CD4-positive, alpha-beta T cell (primary cell): ENCODE results near the gene KRTAP5-6. TPM values are rescaled to one million over a fixed set of nuclear protein-coding genes. Genes with fewer than 3 reads are reported as not detected.

Experiments used
- ATAC-seq: fragments of 200-7000 bp; cut with Tn5 transposase; one replicate; pipeline ENCODE4 v1.10.0; 2022; ENCODE audit warnings: mild to moderate bottlenecking; ENCODE audit not compliant: poor library complexity
- CTCF ChIA-PET: fragments of 350-600 bp; sonication (Branson Sonifier 250); formaldehyde crosslinking; loops from one replicate; lab custom pipeline; 2021; ENCODE audit warnings: antibody characterized with exemption, inconsistent platforms; lab: Charles Lee
- POLR2A ChIA-PET: fragments of 350-600 bp; sonication (Branson Sonifier 250); formaldehyde crosslinking; loops from one replicate; lab custom pipeline; 2021; ENCODE audit warnings: antibody characterized with exemption, inconsistent platforms; lab: Charles Lee
- DNase-seq, 14 experiments: peaks; one replicate each; pipeline ENCODE4 v3.0.0-alpha.2; 2013 to 2020; ENCODE audit warnings: mixed read lengths in 2 of 14
- H3K27ac ChIP-seq, 2 donors: one replicate each; pipeline versions ENCODE4 v1.5.1 to v1.7.0; 2013; ENCODE audit warnings: low read length in 2 of 2, low read depth in 1 of 2, mild to moderate bottlenecking in 1 of 2
- H3K27me3 ChIP-seq, 2 experiments: 1 replicate in 1 of 2; 2 replicates in 1 of 2; pipeline versions ENCODE4 v1.6.1 to v1.7.0; 2013; ENCODE audit warnings: low read length in 2 of 2, control low read depth in 1 of 2, mild to moderate bottlenecking in 1 of 2, moderate library complexity in 1 of 2; ENCODE audit not compliant: insufficient read depth in 2 of 2, control insufficient read depth in 1 of 2
- H3K36me3 ChIP-seq: one replicate; pipeline ENCODE4 v1.6.1; 2013; ENCODE audit warnings: low read length, control low read depth; ENCODE audit not compliant: insufficient read depth
- H3K4me1 ChIP-seq: one replicate; pipeline ENCODE4 v1.6.1; 2013; ENCODE audit warnings: low read length, control low read depth; ENCODE audit not compliant: insufficient read depth
- H3K4me3 ChIP-seq: one replicate; pipeline ENCODE4 v1.5.1; 2013; ENCODE audit warnings: mild to moderate bottlenecking, low read length, moderate library complexity
- H3K9me3 ChIP-seq, 2 experiments: 1 replicate in 1 of 2; 2 replicates in 1 of 2; pipeline versions ENCODE4 v1.6.1 to v1.7.0; 2013; ENCODE audit warnings: low read length in 2 of 2, mild to moderate bottlenecking in 2 of 2, control low read depth in 1 of 2, moderate library complexity in 1 of 2; ENCODE audit not compliant: control insufficient read depth in 1 of 2, insufficient read depth in 1 of 2
- H3K27ac Mint-ChIP-seq: one replicate; pipeline ENCODE4 v1.8.0; 2020; ENCODE audit warnings: mixed read lengths
- H3K27me3 Mint-ChIP-seq: one replicate; pipeline ENCODE4 v1.8.0; 2021; ENCODE audit warnings: mixed read lengths
- H3K36me3 Mint-ChIP-seq: one replicate; pipeline ENCODE4 v1.8.0; 2021; ENCODE audit warnings: low read depth, mixed read lengths
- H3K4me1 Mint-ChIP-seq: one replicate; pipeline ENCODE4 v1.8.0; 2021; ENCODE audit warnings: low read depth, mixed read lengths
- H3K4me3 Mint-ChIP-seq: one replicate; pipeline ENCODE4 v1.8.0; 2020; ENCODE audit warnings: mild to moderate bottlenecking, mixed read lengths
- H3K9me3 Mint-ChIP-seq: one replicate; pipeline ENCODE4 v1.8.0; 2020; ENCODE audit warnings: mixed read lengths
- CTCF ChIP-seq: fragments of 200-600 bp; IDR thresholded peaks from one replicate; pipeline ENCODE4 v1.8.0; 2022; ENCODE audit warnings: antibody characterized with exemption, mild to moderate bottlenecking
- intact Hi-C, 2 experiments: fragments of 100-400 bp; cut with DNase I in 1 of 2; cut with micrococcal nuclease in 1 of 2; formaldehyde crosslinking; loops; one replicate each; pipeline versions ENCODE4 v1.15.1 to v1.9.0; 2023 to 2025; cut with DNase I, micrococcal nuclease
- total RNA-seq, 174 experiments: library from RNA in 2 of 174; stranded (reverse) in 2 of 174; gene quantifications; one replicate each; pipeline ENCODE4 v1.2.3 and lab custom pipeline; 2021 to 2026

The KRTAP5-6 gene
- total RNA-seq, 2 experiments from 2014 or later: not detected

GRCh38 chr11:1654388-1655167, 42.4 kb upstream of the KRTAP5-6 start:
- peaks cover 5% of the 10 kb centered on the region for H3K4me1 Mint-ChIP-seq
- DNase-seq: no peak
- H3K4me3 Mint-ChIP-seq: no peak overlapping the region
- POLR2A ChIA-PET: no interaction called here
- no peak overlapping the region for H3K4me3 ChIP-seq
- peaks cover 0 to 4% of the 10 kb centered on the region in 2 experiments for H3K9me3 ChIP-seq
- H3K36me3 Mint-ChIP-seq: no peaks in the 10 kb centered on the region
- peaks cover 13% of the 10 kb centered on the region for H3K4me1 ChIP-seq
- TF ChIP-seq CTCF: no peak
- H3K27ac Mint-ChIP-seq: no peak overlapping the region
- no peak overlapping the region for H3K27ac ChIP-seq
- H3K27me3 Mint-ChIP-seq: peaks cover 15% of the 10 kb centered on the region
- intact Hi-C loops: loop anchor here in 1 of 2 experiments (5.0 kb wide), 1 partner anchor 38 kb away; no protein-coding TSS in a partner anchor
- CTCF ChIA-PET: no interaction called here
- no peaks in the 10 kb centered on the region for H3K9me3 Mint-ChIP-seq
- no peak for ATAC-seq
- H3K36me3 ChIP-seq: no peaks in the 10 kb centered on the region
- H3K27me3 ChIP-seq: peaks cover 0 to 1% of the 10 kb centered on the region in 2 experiments

- Mint-ChIP-seq H3K27ac (no peak overlapping the region), H3K9me3 (no peaks in the 10 kb centered on the region), H3K36me3 (no peaks in the 10 kb centered on the region), H3K27me3 (peaks cover 23% of the 10 kb centered on the region), H3K4me3 (no peak overlapping the region), H3K4me1 (peaks cover 14% of the 10 kb centered on the region)
- H3K4me1 ChIP-seq: peaks cover 15% of the 10 kb centered on the region
- H3K27ac ChIP-seq: no peak overlapping the region
- ChIA-PET CTCF (no interaction called here), POLR2A (no interaction called here)
- ATAC-seq (no peak), DNase-seq (no peak)
- TF ChIP-seq CTCF: no peak
- no peak overlapping the region for H3K4me3 ChIP-seq
- H3K36me3 ChIP-seq: no peaks in the 10 kb centered on the region
- intact Hi-C loops: no loop called here
- H3K27me3 ChIP-seq: peaks cover 0 to 8% of the 10 kb centered on the region in 2 experiments
- H3K9me3 ChIP-seq: peaks cover 0 to 4% of the 10 kb centered on the region in 2 experiments
These were observed 41.6 kb upstream of the KRTAP5-6 start for GRCh38 chr11:1655168-1656060.

GRCh38 chr11:1656061-1656441, 40.9 kb upstream of the KRTAP5-6 start:
- Mint-ChIP-seq H3K27me3 (peaks cover 25% of the 10 kb centered on the region), H3K4me1 (peaks cover 16% of the 10 kb centered on the region)
- H3K27me3 ChIP-seq: peaks cover 0 to 8% of the 10 kb centered on the region in 2 experiments

More at GRCh38 chr11:1656061-1656441, 40.9 kb upstream of the KRTAP5-6 start:
- Histone ChIP-seq H3K4me1 (peaks cover 15% of the 10 kb centered on the region), H3K4me3 (no peak overlapping the region), H3K36me3 (no peaks in the 10 kb centered on the region), H3K9me3 (peaks cover 0 to 4% of the 10 kb centered on the region in 2 experiments), H3K27ac (no peak overlapping the region)
- Mint-ChIP-seq H3K9me3 (no peaks in the 10 kb centered on the region), H3K27ac (no peak overlapping the region), H3K36me3 (no peaks in the 10 kb centered on the region), H3K4me3 (no peak overlapping the region)
- TF ChIP-seq CTCF: no peak
- CTCF ChIA-PET: no interaction called here
- ATAC-seq (no peak), DNase-seq (no peak)
- POLR2A ChIA-PET: no interaction called here
- intact Hi-C loops: no loop called here
